ENCODE results near the gene YES1.
A peak's percentile ranks its signal among the peaks of the same experiment; 100 is the strongest.
"Not testable (repeated sequence)": the region's sequence is repeated elsewhere in the genome, so short reads cannot be mapped to it uniquely, and the experiment has no call there.

Gene YES1

GRCh38 chr18:814300-815084, 2.5 kb upstream of the YES1 start:
- no peak overlapping the region for H3K4me3 ChIP-seq (ENCODE audit: low read length)
- no peak for TF ChIP-seq CTCF (IDR thresholded peaks at IDR 0.05; ENCODE audit: insufficient read depth, low read depth, low read length, missing control alignments)
- DNase-seq (ENCODE audit: low read depth), result no peak

GRCh38 chr18:813172-814071, 1.4 kb upstream of the YES1 start:
- no peak for TF ChIP-seq CTCF (IDR thresholded peaks at IDR 0.05; ENCODE audit: insufficient read depth, low read depth, low read length, missing control alignments)
- no peak for DNase-seq (ENCODE audit: low read depth)
- peak overlapping the region; percentile 64 for H3K4me3 ChIP-seq (ENCODE audit: low read length)

GRCh38 chr18:812376-813171, 532 bp upstream of the YES1 start:
- peak; percentile 84 for DNase-seq (ENCODE audit: low read depth)
- H3K4me3 ChIP-seq (ENCODE audit: low read length), result peak overlapping the region; percentile 64
- no peak for TF ChIP-seq CTCF (IDR thresholded peaks at IDR 0.05; ENCODE audit: insufficient read depth, low read depth, low read length, missing control alignments)

- DNase-seq (ENCODE audit: low read depth), result no peak
- no peak for TF ChIP-seq CTCF (IDR thresholded peaks at IDR 0.05; ENCODE audit: insufficient read depth, low read depth, low read length, missing control alignments)
- peak overlapping the region; percentile 64 for H3K4me3 ChIP-seq (ENCODE audit: low read length)
Measured at GRCh38 chr18:811182-811891, 705 bp downstream of the YES1 start.

- no peak for DNase-seq (ENCODE audit: low read depth)
- peak overlapping the region; percentile 64 for H3K4me3 ChIP-seq (ENCODE audit: low read length)
Measured at GRCh38 chr18:809985-810642, 1.9 kb downstream of the YES1 start.

GRCh38 chr18:809228-809627, 2.8 kb downstream of the YES1 start:
- not testable (repeated sequence) for H3K4me3 ChIP-seq (ENCODE audit: low read length); DNase-seq (ENCODE audit: low read depth)

More at GRCh38 chr18:809985-810642, 1.9 kb downstream of the YES1 start:
- TF ChIP-seq CTCF (IDR thresholded peaks at IDR 0.05; ENCODE audit: insufficient read depth, low read depth, low read length, missing control alignments), result no peak

Data from epithelial cell of esophagus (primary cell).